ENCODE measurements around the gene CD82.

CD82 gene

GRCh38 chr11:44606472-44606871, 41.0 kb downstream of the CD82 start:
- no peak for TF ChIP-seq CTCF (IDR thresholded peaks at IDR 0.05; ENCODE audit: unreplicated experiment in 3 of 3)

GRCh38 chr11:44607319-44607962, 42.0 kb downstream of the CD82 start:
- H3K27me3 Mint-ChIP-seq (ENCODE audit: low read depth): peaks cover 14% of the 10 kb centered on the region
- H3K36me3 Mint-ChIP-seq (ENCODE audit: low read depth): no peaks in the 10 kb centered on the region
- H3K4me1 Mint-ChIP-seq: peaks cover 39% of the 10 kb centered on the region
- H3K4me3 Mint-ChIP-seq: no peak overlapping the region
- peak overlapping the region in 2 of 3 experiments; percentile 3 to 43 for H3K27ac Mint-ChIP-seq
- no peaks in the 10 kb centered on the region for H3K9me3 Mint-ChIP-seq
- TF ChIP-seq CTCF (IDR thresholded peaks at IDR 0.05; ENCODE audit: unreplicated experiment in 3 of 3): no peak

More at GRCh38 chr11:44606472-44606871, 41.0 kb downstream of the CD82 start:
- Mint-ChIP-seq H3K4me1 (peaks cover 40% of the 10 kb centered on the region), H3K9me3 (no peaks in the 10 kb centered on the region), H3K27me3 (ENCODE audit: low read depth) (peaks cover 14% of the 10 kb centered on the region), H3K27ac (no peak overlapping the region), H3K36me3 (ENCODE audit: low read depth) (no peaks in the 10 kb centered on the region), H3K4me3 (no peak overlapping the region)

GRCh38 chr11:44607987-44608386, 42.5 kb downstream of the CD82 start:
- Mint-ChIP-seq H3K9me3 (no peaks in the 10 kb centered on the region), H3K27ac (peak overlapping the region in 2 of 3 experiments; percentile 3 to 43), H3K4me3 (no peak overlapping the region), H3K4me1 (peaks cover 34% of the 10 kb centered on the region), H3K36me3 (ENCODE audit: low read depth) (no peaks in the 10 kb centered on the region), H3K27me3 (ENCODE audit: low read depth) (peaks cover 14% of the 10 kb centered on the region)
- TF ChIP-seq CTCF (IDR thresholded peaks at IDR 0.05; ENCODE audit: unreplicated experiment in 3 of 3): no peak

- Mint-ChIP-seq H3K27ac (no peak overlapping the region), H3K4me1 (peaks cover 28% of the 10 kb centered on the region), H3K36me3 (ENCODE audit: low read depth) (no peaks in the 10 kb centered on the region), H3K4me3 (no peak overlapping the region), H3K9me3 (no peaks in the 10 kb centered on the region), H3K27me3 (ENCODE audit: low read depth) (peaks cover 14% of the 10 kb centered on the region)
- no peak for TF ChIP-seq CTCF (IDR thresholded peaks at IDR 0.05; ENCODE audit: unreplicated experiment in 3 of 3)
Observed at GRCh38 chr11:44608651-44608990, 43.2 kb downstream of the CD82 start.

GRCh38 chr11:44608991-44609782, 43.7 kb downstream of the CD82 start:
- no peaks in the 10 kb centered on the region for H3K36me3 Mint-ChIP-seq (ENCODE audit: low read depth)
- TF ChIP-seq CTCF (IDR thresholded peaks at IDR 0.05; ENCODE audit: unreplicated experiment in 3 of 3): no peak

More at GRCh38 chr11:44608991-44609782, 43.7 kb downstream of the CD82 start:
- Mint-ChIP-seq H3K9me3 (no peaks in the 10 kb centered on the region), H3K27me3 (ENCODE audit: low read depth) (peaks cover 14% of the 10 kb centered on the region), H3K4me3 (no peak overlapping the region), H3K27ac (no peak overlapping the region), H3K4me1 (peaks cover 23% of the 10 kb centered on the region)
